ENCODE measurements around the gene MYH9. TPM values are rescaled to one million over a fixed set of nuclear protein-coding genes. Genes with fewer than 3 reads are reported as not detected.

MYH9 gene
- total RNA-seq, 1 donor from 2014 or later: 378 TPM

- TF ChIP-seq CTCF (IDR thresholded peaks at IDR 0.05; ENCODE audit: insufficient read depth, low read length, severe bottlenecking): no peak
- FAIRE-seq: no peak
These were observed 34.7 kb upstream of the MYH9 start for GRCh38 chr22:36422287-36423014.

GRCh38 chr22:36419912-36420882 lies 32.4 kb upstream of the MYH9 start:
- Histone ChIP-seq H3K27me3 (ENCODE audit: control insufficient read depth, insufficient read depth, low read length) (no peaks in the 10 kb centered on the region), H3K36me3 (ENCODE audit: control insufficient read depth, insufficient read depth, low read length) (no peaks in the 10 kb centered on the region), H3K4me3 (ENCODE audit: low read depth, low read length) (no peak overlapping the region)
- FAIRE-seq (no peak), DNase-seq (ENCODE audit: low read depth) (no peak)
- no peak for TF ChIP-seq CTCF (IDR thresholded peaks at IDR 0.05; ENCODE audit: insufficient read depth, low read length, severe bottlenecking)

More at GRCh38 chr22:36422287-36423014, 34.7 kb upstream of the MYH9 start:
- no peak for DNase-seq (ENCODE audit: low read depth)
- Histone ChIP-seq H3K4me3 (ENCODE audit: low read depth, low read length) (no peak overlapping the region), H3K36me3 (ENCODE audit: control insufficient read depth, insufficient read depth, low read length) (no peaks in the 10 kb centered on the region), H3K27me3 (ENCODE audit: control insufficient read depth, insufficient read depth, low read length) (no peaks in the 10 kb centered on the region)

GRCh38 chr22:36419177-36419911 lies 31.6 kb upstream of the MYH9 start:
- no peaks in the 10 kb centered on the region for H3K27me3 ChIP-seq (ENCODE audit: control insufficient read depth, insufficient read depth, low read length)
- no peak overlapping the region for H3K4me3 ChIP-seq (ENCODE audit: low read depth, low read length)
- no peaks in the 10 kb centered on the region for H3K36me3 ChIP-seq (ENCODE audit: control insufficient read depth, insufficient read depth, low read length)
- TF ChIP-seq CTCF (IDR thresholded peaks at IDR 0.05; ENCODE audit: insufficient read depth, low read length, severe bottlenecking): no peak
- DNase-seq (ENCODE audit: low read depth) (no peak), FAIRE-seq (no peak)

- no peak overlapping the region for H3K4me3 ChIP-seq (ENCODE audit: low read depth, low read length)
- peak; percentile 98 for DNase-seq (ENCODE audit: low read depth)
- no peak for TF ChIP-seq CTCF (IDR thresholded peaks at IDR 0.05; ENCODE audit: insufficient read depth, low read length, severe bottlenecking)
- no peaks in the 10 kb centered on the region for H3K36me3 ChIP-seq (ENCODE audit: control insufficient read depth, insufficient read depth, low read length)
- FAIRE-seq: peak; percentile 70
- no peaks in the 10 kb centered on the region for H3K27me3 ChIP-seq (ENCODE audit: control insufficient read depth, insufficient read depth, low read length)
These were observed 29.5 kb upstream of the MYH9 start for GRCh38 chr22:36417281-36417686.

- Histone ChIP-seq H3K27me3 (ENCODE audit: control insufficient read depth, insufficient read depth, low read length) (no peaks in the 10 kb centered on the region), H3K4me3 (ENCODE audit: low read depth, low read length) (no peak overlapping the region), H3K36me3 (ENCODE audit: control insufficient read depth, insufficient read depth, low read length) (no peaks in the 10 kb centered on the region)
- no peak for TF ChIP-seq CTCF (IDR thresholded peaks at IDR 0.05; ENCODE audit: insufficient read depth, low read length, severe bottlenecking)
- FAIRE-seq: no peak
- DNase-seq (ENCODE audit: low read depth): no peak
These were observed 27.8 kb upstream of the MYH9 start for GRCh38 chr22:36415415-36416168.

Data from bronchial epithelial cell (primary cell).